Peyer's patch (tissue), 4 donors: ENCODE measurements around the gene SLC25A14. TPM values are rescaled to one million over a fixed set of nuclear protein-coding genes. Genes with fewer than 3 reads are reported as not detected.

Experiments used
- DNase-seq, 3 donors: peaks; one replicate each; pipeline ENCODE4 v3.0.0-alpha.2; 2017 to 2019
- H3K27ac ChIP-seq, 4 donors: fragments of 200-600 bp; sonication (generic); one replicate each; pipeline ENCODE4 v1.5.1; 2016 to 2019
- H3K27me3 ChIP-seq, 2 donors: fragments of 200-600 bp; sonication (generic); one replicate each; pipeline ENCODE4 v1.5.1; 2019
- H3K36me3 ChIP-seq, 3 donors: fragments of 200-600 bp; sonication (generic); one replicate each; pipeline ENCODE4 v1.5.1; 2016 to 2019
- H3K4me1 ChIP-seq, 4 donors: fragments of 200-600 bp; sonication (generic); one replicate each; pipeline ENCODE4 v1.5.1; 2016 to 2019
- H3K4me3 ChIP-seq, 4 donors: fragments of 200-600 bp; sonication (generic); 1 replicate in 3 of 4; 2 replicates in 1 of 4; pipeline ENCODE4 v1.5.1; 2016 to 2019; ENCODE audit warnings: mild to moderate bottlenecking in 1 of 4
- H3K9me3 ChIP-seq, 4 donors: fragments of 200-600 bp; sonication (generic); one replicate each; pipeline ENCODE4 v1.5.1; 2016 to 2019; ENCODE audit warnings: mild to moderate bottlenecking in 1 of 4
- CTCF ChIP-seq, 6 experiments: fragments of 450-650 bp in 4 of 6; fragments of 200-600 bp in 2 of 6; sonication (generic) in 1 of 6; IDR thresholded peaks; one replicate each; pipeline ENCODE4 v1.5.1; 2017 to 2019; ENCODE audit warnings: antibody characterized with exemption in 6 of 6, mild to moderate bottlenecking in 3 of 6, moderate library complexity in 1 of 6
- POLR2A ChIP-seq, 2 donors: fragments of 450-650 bp; IDR thresholded peaks; one replicate each; pipeline ENCODE4 v1.5.1; 2017; ENCODE audit warnings: antibody characterized with exemption in 2 of 2, mild to moderate bottlenecking in 2 of 2, moderate library complexity in 2 of 2
- small RNA-seq, 2 donors: library from RNA; depleted of rRNA; stranded (forward); fragments of <200 nt; gene quantifications; one replicate each; pipeline ENCODE3, GENCODE V24; 2016
- total RNA-seq, 4 donors: library from RNA; depleted of rRNA; stranded (reverse); fragments of >200 nt; gene quantifications; one replicate each; pipeline ENCODE4 v1.1.0, GENCODE V29; 2016

The SLC25A14 gene
- total RNA-seq, 4 donors from 2014 or later = 3.5 to 13.2 (median 11.1) TPM; not detected in 1

GRCh38 chrX:130419263-130419662 is 79.5 kb downstream of the SLC25A14 start:
- Histone ChIP-seq H3K9me3 (no peaks in the 10 kb centered on the region), H3K27me3 (no peaks in the 10 kb centered on the region), H3K4me3 (no peak overlapping the region), H3K4me1 (no peaks in the 10 kb centered on the region), H3K36me3 (no peaks in the 10 kb centered on the region), H3K27ac (no peak overlapping the region)
- TF ChIP-seq CTCF (IDR thresholded peaks at IDR 0.05) (no peak), POLR2A (IDR thresholded peaks at IDR 0.05) (no peak)
- no peak for DNase-seq

Small RNAs within 50 kb of the gene (small RNA-seq; reads per million reads assigned to genes)
- 0 reads per million in 2 donors for gene AL035423.1
- 0 reads per million in 2 donors for gene RNU6-1130P

Other genes with a start within 250 kb of the SLC25A14 start
- gene ELF4, start 229.4 kb upstream of the SLC25A14 start, total RNA-seq = 10 to 100 TPM; 17.3 to 47.3 (median 43.7) TPM
- 10 to 100 TPM; 16.5 to 44.9 (median 37.4) TPM for gene AIFM1, start 174.1 kb upstream of the SLC25A14 start, total RNA-seq
- 1 to 10 TPM in 1 of 4 donors, under 1 TPM in 2, not detected in 1; 0.67 to 1.3 (median 0.88) TPM for gene RAB33A, start 168.0 kb upstream of the SLC25A14 start, total RNA-seq
- gene ZNF280C, start 71.0 kb upstream of the SLC25A14 start, total RNA-seq = 10 to 100 TPM in 1 of 4 donors, 1 to 10 TPM in 3; 1.8 to 12.4 (median 4.1) TPM
- gene GPR119, start 45.8 kb downstream of the SLC25A14 start, total RNA-seq = not detected
- gene RBMX2, start 62.1 kb downstream of the SLC25A14 start, total RNA-seq = 10 to 100 TPM in 2 of 4 donors, 1 to 10 TPM in 2; 6.6 to 14.5 (median 10.0) TPM